ENCODE data around the gene UBE2E2.

UBE2E2 gene

GRCh38 chr3:23475446-23475845 lies 272.3 kb downstream of the UBE2E2 start:
- no peak for DNase-seq (ENCODE audit: low read depth)
- no peak overlapping the region for H3K4me3 ChIP-seq (ENCODE audit: low read depth, low read length)
- TF ChIP-seq MAX (IDR thresholded peaks at IDR 0.05; ENCODE audit: low read depth, low read length) (no peak), POLR2A (IDR thresholded peaks at IDR 0.05; ENCODE audit: extremely low read depth, insufficient read length) (no peak), MYC (IDR thresholded peaks at IDR 0.05; ENCODE audit: low read depth, low read length) (no peak), CTCF (IDR thresholded peaks at IDR 0.05; ENCODE audit: low read depth, low read length) (no peak)

- H3K4me3 ChIP-seq (ENCODE audit: low read depth, low read length): no peak overlapping the region
- no peak for DNase-seq (ENCODE audit: low read depth)
- no peak for TF ChIP-seq MYC (IDR thresholded peaks at IDR 0.05; ENCODE audit: low read depth, low read length)
- no peak for TF ChIP-seq MAX (IDR thresholded peaks at IDR 0.05; ENCODE audit: low read depth, low read length)
- TF ChIP-seq CTCF (IDR thresholded peaks at IDR 0.05; ENCODE audit: low read depth, low read length): no peak
- TF ChIP-seq POLR2A (IDR thresholded peaks at IDR 0.05; ENCODE audit: extremely low read depth, insufficient read length): no peak
Observed at GRCh38 chr3:23479026-23479425, 275.9 kb downstream of the UBE2E2 start.

- no peak overlapping the region for H3K4me3 ChIP-seq (ENCODE audit: low read depth, low read length)
- DNase-seq (ENCODE audit: low read depth): no peak
- no peak for TF ChIP-seq MAX (IDR thresholded peaks at IDR 0.05; ENCODE audit: low read depth, low read length)
- TF ChIP-seq POLR2A (IDR thresholded peaks at IDR 0.05; ENCODE audit: extremely low read depth, insufficient read length): no peak
- TF ChIP-seq MYC (IDR thresholded peaks at IDR 0.05; ENCODE audit: low read depth, low read length): no peak
- TF ChIP-seq CTCF (IDR thresholded peaks at IDR 0.05; ENCODE audit: low read depth, low read length): no peak
Observed at GRCh38 chr3:23479615-23480328, 276.6 kb downstream of the UBE2E2 start.

- DNase-seq (ENCODE audit: low read depth): no peak
- no peak for TF ChIP-seq CTCF (IDR thresholded peaks at IDR 0.05; ENCODE audit: low read depth, low read length)
- TF ChIP-seq POLR2A (IDR thresholded peaks at IDR 0.05; ENCODE audit: extremely low read depth, insufficient read length): no peak
- TF ChIP-seq MYC (IDR thresholded peaks at IDR 0.05; ENCODE audit: low read depth, low read length): no peak
- no peak for TF ChIP-seq MAX (IDR thresholded peaks at IDR 0.05; ENCODE audit: low read depth, low read length)
- H3K4me3 ChIP-seq (ENCODE audit: low read depth, low read length): no peak overlapping the region
Observed at GRCh38 chr3:23480329-23480714, 277.2 kb downstream of the UBE2E2 start.

- H3K4me3 ChIP-seq (ENCODE audit: low read depth, low read length): no peak overlapping the region
- DNase-seq (ENCODE audit: low read depth): no peak
- no peak for TF ChIP-seq MAX (IDR thresholded peaks at IDR 0.05; ENCODE audit: low read depth, low read length)
- TF ChIP-seq MYC (IDR thresholded peaks at IDR 0.05; ENCODE audit: low read depth, low read length): no peak
- no peak for TF ChIP-seq POLR2A (IDR thresholded peaks at IDR 0.05; ENCODE audit: extremely low read depth, insufficient read length)
- no peak for TF ChIP-seq CTCF (IDR thresholded peaks at IDR 0.05; ENCODE audit: low read depth, low read length)
Observed at GRCh38 chr3:23481011-23481615, 278.0 kb downstream of the UBE2E2 start.
